ENCODE data around the gene WDR54. TPM values are rescaled to one million over a fixed set of nuclear protein-coding genes. Genes with fewer than 3 reads are reported as not detected.
"Not testable (repeated sequence)": the region's sequence is repeated elsewhere in the genome, so short reads cannot be mapped to it uniquely, and the experiment has no call there.

The WDR54 gene
- total RNA-seq, 1 donor from 2014 or later, result 2.2 TPM

DNA sequence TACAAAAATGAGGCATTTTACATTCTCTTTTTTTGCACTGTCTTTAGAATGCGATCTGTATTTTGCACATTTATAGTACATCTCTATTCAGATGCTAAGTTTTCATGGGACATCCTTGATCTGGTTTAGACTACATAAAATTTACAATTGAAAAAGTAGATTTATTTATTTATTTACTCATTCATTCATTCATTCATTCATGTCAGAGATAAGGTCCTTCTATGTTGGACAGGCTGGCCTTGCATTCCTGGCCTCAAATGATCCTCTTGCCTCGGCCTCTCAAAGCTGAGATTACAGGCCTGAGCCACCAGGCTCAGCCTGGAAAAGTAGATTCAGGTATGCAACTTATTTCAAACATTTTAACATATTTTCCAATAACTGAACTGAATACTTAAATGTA is 25.4 kb upstream of the WDR54 start:
- no peak for DNase-seq
- no peak for ATAC-seq (ENCODE audit: poor library complexity)
- intact Hi-C loops (cut with DNase I), result no loop called here

GRCh38 chr2:74399785-74400184 is 21.7 kb upstream of the WDR54 start:
- DNase-seq (no peak), ATAC-seq (ENCODE audit: poor library complexity) (no peak)
- intact Hi-C loops (cut with DNase I), result no loop called here

DNA sequence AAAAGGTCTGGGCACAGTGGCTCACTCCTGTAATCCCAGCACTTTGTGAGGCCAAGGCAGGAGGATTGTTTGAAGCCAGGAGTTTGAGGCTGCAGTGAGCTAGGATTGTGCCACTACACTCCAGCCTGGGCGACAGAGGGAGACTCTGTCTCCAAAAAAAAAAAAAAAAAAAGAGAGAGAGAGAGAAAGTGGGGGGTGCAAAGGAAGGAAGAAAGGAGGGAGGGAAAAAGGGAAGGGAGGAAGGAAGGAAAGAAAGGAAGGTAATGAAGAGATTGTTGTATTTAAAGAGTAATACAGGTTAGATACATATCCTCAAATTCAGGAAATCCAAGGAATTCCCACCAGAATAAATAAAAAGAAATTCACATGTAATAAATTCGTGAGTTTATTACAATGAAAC is 19.6 kb upstream of the WDR54 start:
- DNase-seq (no peak), ATAC-seq (ENCODE audit: poor library complexity) (no peak)
- intact Hi-C loops (cut with DNase I), result no loop called here

- ATAC-seq (ENCODE audit: poor library complexity) (no peak), DNase-seq (no peak)
- intact Hi-C loops (cut with DNase I), result no loop called here
Measured at GRCh38 chr2:74406035-74406434, 15.5 kb upstream of the WDR54 start.

- intact Hi-C loops (cut with DNase I), result no loop called here
- DNase-seq, result no peak
- peak; percentile 27 for ATAC-seq (ENCODE audit: poor library complexity)
Measured at GRCh38 chr2:74407682-74408081, 13.8 kb upstream of the WDR54 start.

- intact Hi-C loops (cut with DNase I), result no loop called here
- DNase-seq (no peak), ATAC-seq (ENCODE audit: poor library complexity) (no peak)
Measured at GRCh38 chr2:74413001-74413698, 8.4 kb upstream of the WDR54 start.

DNA sequence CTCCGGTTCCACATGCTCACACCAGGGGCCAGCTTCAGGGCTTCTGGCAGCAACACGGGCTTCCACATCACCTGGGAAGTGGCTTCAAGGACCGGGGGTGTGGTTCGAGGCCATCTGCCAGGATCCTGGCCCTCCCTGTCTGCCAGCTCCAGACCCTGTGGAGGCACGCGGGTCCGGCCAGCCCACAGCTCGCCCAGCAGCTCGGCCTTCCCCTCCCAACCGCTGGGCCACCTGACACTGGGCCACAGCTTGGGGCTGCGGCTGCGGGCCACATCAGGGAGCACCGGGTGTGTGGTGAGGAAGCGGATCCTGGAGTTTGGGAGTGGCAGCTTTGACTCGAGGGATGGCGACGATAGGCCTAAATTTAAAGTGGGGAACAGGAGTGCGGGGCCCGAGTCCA is 7.1 kb upstream of the WDR54 start:
- peak; percentile 22 for ATAC-seq (ENCODE audit: poor library complexity)
- no peak for DNase-seq
- intact Hi-C loops (cut with DNase I), result no loop called here

DNA sequence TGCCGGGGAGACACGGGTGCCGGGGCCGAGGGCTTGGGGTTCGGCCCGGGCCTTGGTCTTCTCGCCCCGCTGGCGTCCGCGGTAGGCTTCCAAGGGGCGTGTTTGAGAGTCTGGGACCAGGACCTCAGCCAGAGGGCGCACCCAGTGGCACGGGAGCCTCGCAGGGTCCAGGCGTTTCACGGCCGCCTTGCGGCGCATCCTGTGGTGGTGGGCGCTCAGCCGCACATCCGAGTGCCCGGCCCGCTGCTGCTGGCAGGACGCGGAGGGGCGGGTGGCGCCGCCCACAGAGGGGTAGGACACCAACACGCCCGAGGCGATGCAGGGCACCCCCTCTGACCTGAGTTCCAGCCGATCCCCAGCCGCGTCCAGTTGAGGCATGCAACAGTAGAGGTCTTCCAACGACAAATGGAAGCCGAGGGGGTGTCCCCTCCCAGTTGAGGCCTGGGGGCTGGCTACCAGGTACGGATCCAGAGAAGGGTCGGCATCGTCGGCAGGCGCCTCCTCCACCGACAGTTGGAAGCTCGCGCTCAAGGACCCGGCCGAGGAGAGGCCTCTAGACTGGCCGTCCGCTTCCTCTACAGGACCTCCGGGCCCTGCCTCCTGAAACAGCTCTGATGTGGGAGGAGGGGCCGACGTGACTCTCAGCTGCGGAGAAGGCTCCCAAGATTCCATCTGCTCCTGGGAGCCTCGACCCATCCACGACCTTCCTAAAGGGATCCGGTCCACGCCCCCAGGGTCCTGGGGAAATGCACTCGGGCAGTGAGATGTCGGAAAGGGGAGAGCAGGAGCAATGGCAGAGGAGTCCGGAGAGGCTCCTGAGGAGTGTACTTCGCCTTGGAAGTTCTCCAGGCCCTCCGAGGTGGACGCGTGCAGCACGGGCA is 6.4 kb upstream of the WDR54 start:
- DNase-seq, result peak; percentile 76
- peak; percentile 81 for ATAC-seq (ENCODE audit: poor library complexity)
- intact Hi-C loops (cut with DNase I), result no loop called here

DNA sequence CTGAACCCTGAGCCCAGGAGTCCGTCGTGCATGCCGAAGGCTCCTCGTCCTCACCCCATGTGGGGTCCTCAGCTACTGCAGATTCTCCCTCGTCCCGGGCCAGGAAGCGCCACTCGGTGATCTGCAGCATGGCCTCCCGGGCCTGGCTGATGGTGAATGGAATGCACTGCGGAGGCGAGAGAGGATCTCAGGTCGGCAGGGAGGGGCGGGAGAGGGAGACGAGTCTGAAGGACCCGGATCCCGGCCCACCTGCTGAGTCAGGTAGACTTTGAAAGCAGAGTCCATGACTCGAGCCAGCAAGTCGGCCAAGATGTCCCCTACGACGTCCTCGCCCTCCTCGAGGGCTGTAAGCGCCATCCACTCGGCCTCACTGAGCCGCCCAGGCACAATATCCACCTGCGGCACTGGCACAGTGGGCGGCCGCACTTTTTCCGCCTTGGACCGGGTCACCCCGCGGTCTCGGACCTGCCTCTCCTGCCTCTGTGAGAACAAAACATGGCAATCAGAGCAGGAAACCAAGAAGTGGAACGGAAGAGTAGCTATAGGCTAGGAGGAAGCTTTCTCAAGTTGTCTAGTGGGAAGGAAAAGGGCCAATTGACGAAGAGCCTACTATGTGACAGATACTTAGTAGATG is 5.7 kb upstream of the WDR54 start:
- intact Hi-C loops (cut with DNase I), result no loop called here
- DNase-seq (no peak), ATAC-seq (ENCODE audit: poor library complexity) (peak; percentile 2)

DNA sequence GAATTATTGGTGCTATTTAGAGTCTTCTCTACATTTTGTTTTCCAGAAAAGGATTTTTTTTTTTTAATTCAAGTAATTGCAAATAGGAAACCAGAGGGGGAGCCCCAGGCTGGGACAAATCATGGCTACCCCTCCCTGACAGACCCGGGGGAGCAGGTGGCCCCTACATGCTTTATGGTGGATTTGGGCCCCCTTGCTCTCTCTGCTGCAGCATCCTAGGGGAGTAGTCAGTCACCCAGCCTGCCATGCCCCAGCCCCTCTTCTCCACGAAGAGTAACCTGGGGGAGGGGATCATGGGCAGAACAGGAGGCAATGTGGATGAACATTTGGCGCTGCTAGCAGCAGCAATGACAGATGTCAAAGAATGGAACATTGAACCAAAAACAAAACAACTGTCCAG is 4.8 kb upstream of the WDR54 start:
- ATAC-seq (ENCODE audit: poor library complexity) (no peak), DNase-seq (no peak)
- intact Hi-C loops (cut with DNase I), result no loop called here

DNA sequence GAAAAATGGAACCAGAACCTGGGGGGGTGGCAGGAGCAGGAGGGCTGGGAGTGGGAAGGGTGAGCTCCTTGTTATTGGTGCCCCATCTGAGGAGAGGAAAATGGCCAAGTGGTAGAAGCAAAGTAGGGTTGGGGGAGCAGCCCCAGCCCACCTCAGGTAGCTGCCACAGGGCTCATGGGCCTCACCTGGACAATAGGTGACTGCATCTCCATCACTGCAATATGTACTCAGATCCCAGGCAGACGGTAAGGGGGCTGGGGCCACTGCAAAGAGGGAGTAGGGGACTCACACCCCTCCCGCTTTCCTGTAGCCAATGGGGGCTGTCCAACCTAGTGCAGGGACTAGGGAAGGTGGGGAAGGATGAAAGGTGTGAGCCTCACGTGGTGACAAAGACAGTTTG is 4.3 kb upstream of the WDR54 start:
- intact Hi-C loops (cut with DNase I), result no loop called here
- DNase-seq (no peak), ATAC-seq (ENCODE audit: poor library complexity) (no peak)

DNA sequence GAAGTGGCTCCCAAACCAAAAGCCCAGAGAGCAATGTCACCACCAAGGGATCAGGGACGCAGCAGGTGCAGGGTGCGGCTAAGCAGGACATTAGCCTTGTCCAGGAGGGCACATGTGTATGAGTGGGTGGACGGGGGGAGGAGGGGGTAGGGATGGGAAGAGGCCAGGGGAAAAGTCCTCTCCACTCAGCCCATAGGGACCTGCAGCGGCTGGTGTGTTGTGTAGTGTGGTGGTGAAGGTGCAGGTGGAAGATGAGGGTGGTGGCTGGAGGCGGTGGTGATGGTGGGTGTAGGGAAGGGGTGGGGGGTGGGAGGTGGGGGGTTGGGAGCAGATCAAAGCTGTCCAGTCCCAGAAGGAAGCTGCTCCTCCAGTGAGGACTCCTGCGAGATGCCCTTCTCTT is 3.8 kb upstream of the WDR54 start:
- ATAC-seq (ENCODE audit: poor library complexity) (no peak), DNase-seq (no peak)
- intact Hi-C loops (cut with DNase I), result no loop called here

GRCh38 chr2:74418312-74418711 is 3.2 kb upstream of the WDR54 start:
- DNase-seq, result peak; percentile 84
- intact Hi-C loops (cut with DNase I), result no loop called here
- peak; percentile 37 for ATAC-seq (ENCODE audit: poor library complexity)

DNA sequence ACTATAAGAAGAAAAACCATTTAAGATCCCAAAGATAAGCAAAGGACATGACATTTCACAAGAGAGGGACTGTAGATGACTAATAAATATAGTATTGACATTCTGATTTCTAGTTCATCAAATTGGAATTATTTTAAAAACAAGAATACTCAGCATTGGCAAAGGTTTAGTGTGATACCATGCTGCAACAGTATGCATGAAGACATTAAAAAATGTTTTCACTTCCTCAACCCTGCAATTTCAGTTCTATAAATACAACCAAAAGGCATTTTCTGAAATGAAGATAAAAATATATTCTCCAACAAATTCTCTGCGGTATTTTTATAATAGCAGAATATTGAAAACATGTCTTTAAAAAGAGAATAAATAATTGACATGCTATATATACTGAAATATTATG is 2.2 kb upstream of the WDR54 start:
- ATAC-seq (ENCODE audit: poor library complexity) (no peak), DNase-seq (no peak)
- intact Hi-C loops (cut with DNase I), result no loop called here

DNA sequence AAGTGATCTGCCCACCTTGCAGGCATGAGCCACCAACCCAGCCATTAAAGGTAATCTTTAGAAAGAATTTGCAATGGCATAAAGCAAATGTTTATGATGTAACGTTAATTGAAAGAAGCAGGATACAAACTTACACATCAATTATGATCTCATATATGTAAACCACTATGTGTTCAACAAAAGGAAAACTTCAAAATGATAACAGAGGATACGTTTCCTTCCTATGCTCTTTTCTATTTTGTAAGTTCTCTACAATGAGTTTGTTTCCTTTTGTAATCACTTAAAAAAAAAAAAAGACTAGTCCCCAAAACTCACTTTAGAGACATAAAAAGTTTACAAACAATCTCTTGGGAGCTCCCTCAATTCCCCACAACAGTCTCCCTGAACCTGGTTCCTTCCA is 1.5 kb upstream of the WDR54 start:
- ATAC-seq (ENCODE audit: poor library complexity) (no peak), DNase-seq (no peak)
- intact Hi-C loops (cut with DNase I), result no loop called here

- ATAC-seq (ENCODE audit: poor library complexity); intact Hi-C loops (cut with DNase I); DNase-seq: not testable (repeated sequence)
Measured at GRCh38 chr2:74420443-74421103, 957 bp upstream of the WDR54 start.

DNA sequence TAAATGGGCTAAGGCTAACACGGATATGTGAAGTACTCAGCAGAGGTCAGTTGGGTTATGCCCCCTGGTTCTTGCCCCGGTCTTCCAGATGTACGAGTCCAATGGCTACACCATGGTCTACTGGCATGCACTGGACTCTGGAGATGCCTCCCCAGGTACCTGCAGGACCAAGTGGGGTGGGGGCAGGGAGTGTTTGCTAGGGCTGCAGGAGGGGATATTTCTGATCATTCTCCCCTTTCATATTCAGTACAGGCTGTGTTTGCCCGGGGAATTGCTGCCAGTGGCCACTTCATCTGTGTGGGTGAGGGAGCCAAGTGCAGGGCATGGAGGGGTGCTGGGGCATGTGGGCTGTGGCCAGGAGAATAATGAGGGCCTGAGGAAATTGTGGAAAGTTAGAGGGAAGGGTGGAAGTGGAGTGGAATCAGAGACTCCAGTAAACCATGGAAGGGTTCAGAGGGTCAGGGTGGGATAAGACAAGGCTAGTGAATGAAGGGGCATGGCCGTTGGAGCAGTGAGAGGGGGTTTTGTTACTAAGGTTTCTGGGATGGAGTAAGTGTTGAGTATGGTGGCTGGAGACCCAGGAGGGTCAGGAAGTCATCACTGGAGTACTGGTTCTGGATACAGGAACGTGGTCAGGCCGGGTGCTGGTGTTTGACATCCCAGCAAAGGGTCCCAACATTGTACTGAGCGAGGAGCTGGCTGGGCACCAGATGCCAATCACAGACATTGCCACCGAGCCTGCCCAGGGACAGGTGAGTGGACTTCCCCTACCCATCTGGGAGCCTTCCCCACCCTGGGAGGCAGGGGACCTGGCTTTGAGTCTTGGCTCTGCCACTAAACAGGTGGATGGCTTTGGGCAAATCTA is 1.9 kb downstream of the WDR54 start:
- ATAC-seq (ENCODE audit: poor library complexity), result no peak
- DNase-seq, result no peak
- intact Hi-C loops (cut with DNase I), result no loop called here
